ENCODE data around the gene CHFR. TPM values are rescaled to one million over a fixed set of nuclear protein-coding genes. Genes with fewer than 3 reads are reported as not detected.

CHFR gene
- total and polyA plus RNA-seq, 2 of the 4 experiments (the other 2 are of a cell fraction): 13.4 to 35.3 TPM

DNA sequence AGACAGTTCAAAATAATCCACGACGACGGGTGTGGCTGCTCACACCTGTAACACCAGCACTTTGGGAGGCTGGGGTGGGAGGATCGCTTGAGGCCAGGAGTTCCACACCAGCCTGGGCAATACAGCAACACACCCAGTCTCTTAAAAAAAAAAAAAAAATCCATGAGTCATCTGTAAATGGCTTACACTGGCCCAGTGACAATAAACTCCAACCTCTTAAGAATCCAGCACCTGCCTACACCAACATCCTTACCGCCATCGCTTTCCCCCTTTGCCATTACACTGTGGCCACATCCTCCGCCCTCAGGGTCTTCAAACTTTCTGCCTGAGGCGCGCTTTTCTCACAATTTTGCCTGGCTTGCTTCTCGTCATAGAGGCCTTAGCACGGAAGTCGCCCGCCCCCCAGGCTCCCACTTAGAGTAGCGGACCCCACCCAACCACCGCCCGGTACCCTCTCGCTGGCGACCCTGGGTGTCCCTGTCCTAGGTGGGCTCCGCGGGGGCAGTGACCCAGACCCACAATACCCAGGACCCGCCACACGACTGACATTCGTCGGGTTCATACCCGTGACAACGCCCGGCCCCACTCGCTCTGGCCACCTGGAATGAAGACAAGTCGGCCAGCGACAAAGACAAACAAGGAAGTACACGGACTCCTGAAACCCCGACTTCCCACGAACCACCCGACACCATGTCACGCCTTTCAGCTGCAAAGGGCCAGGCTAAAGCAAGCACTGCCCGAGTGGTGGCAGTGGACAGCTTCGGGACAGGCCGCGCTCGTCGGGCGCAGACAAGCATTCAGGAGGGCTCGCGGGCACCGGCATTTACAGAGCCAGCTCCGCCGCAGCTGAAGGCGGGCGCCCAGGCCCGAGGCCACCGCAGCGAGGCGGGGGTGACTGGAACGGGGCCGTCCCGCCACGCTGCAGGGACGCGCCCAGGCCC is 59.4 kb downstream of the CHFR start:
- peak overlapping the region; percentile 91 for H3K23ac ChIP-seq (ENCODE audit: low read depth, low read length)
- peak overlapping the region; percentile 89 for H3K4me2 ChIP-seq (ENCODE audit: low read depth, low read length)
- H3K4me3 ChIP-seq (ENCODE audit: insufficient read depth, low read depth, low read length): peak overlapping the region; percentile 95
- no peaks in the 10 kb centered on the region for H3K9me3 ChIP-seq (ENCODE audit: control insufficient read depth, insufficient read depth, low read length)
- WGBS, 2 experiments (ENCODE audit: extremely low coverage in 2 of 2, insufficient read length in 1 of 2): 15% methylated on average over 20 of the region's 59 CpGs; no CpG with 5 or more reads in 1 of the 2 experiments
- TF ChIP-seq RCOR1 (IDR thresholded peaks at IDR 0.05; ENCODE audit: insufficient replicate concordance, low read length) (peak; percentile 64), MAFK (IDR thresholded peaks at IDR 0.05; ENCODE audit: low read depth, low read length) (0 out of 2 replicates have a peak, but pooled peaks have one; percentile 17), FOS (IDR thresholded peaks at IDR 0.05; ENCODE audit: low read depth, low read length) (peak; percentile 66), MAZ (IDR thresholded peaks at IDR 0.05; ENCODE audit: borderline replicate concordance, low read depth, low read length) (no peak), MXI1 (IDR thresholded peaks at IDR 0.05; ENCODE audit: borderline replicate concordance, low read depth, low read length) (peak; percentile 65), CEBPB (IDR thresholded peaks at IDR 0.05; ENCODE audit: low read depth, low read length) (no peak), RAD21 (IDR thresholded peaks at IDR 0.05; ENCODE audit: low read length) (no peak), NFE2L2 (IDR thresholded peaks at IDR 0.05; ENCODE audit: low read depth, low read length) (peak; percentile 35; the same call in 1 of the 2 replicates), CHD1 (IDR thresholded peaks at IDR 0.05; ENCODE audit: low read depth, low read length) (0 out of 2 replicates have a peak, but pooled peaks have one; percentile 35)
- H3K27me3 ChIP-seq (ENCODE audit: control insufficient read depth, insufficient read depth, low read length): no peaks in the 10 kb centered on the region
- POLR2A ChIA-PET (ENCODE audit: unreplicated experiment): no interaction called here
- DNase-seq: peak; percentile 84
- peak overlapping the region; percentile 72 for H2BK5ac ChIP-seq (ENCODE audit: low read depth, low read length, poor library complexity, severe bottlenecking)
- CTCF ChIA-PET: no interaction called here
- peaks cover 7% of the 10 kb centered on the region for H3K4me1 ChIP-seq (ENCODE audit: control insufficient read depth, insufficient read depth, low read length)
- peaks cover 27% of the 10 kb centered on the region for H3K9me1 ChIP-seq (ENCODE audit: insufficient read depth, low read length)
- peak overlapping the region; percentile 89 for H3K56ac ChIP-seq (ENCODE audit: extremely low read depth, insufficient read depth, low read length)
- H3K36me3 ChIP-seq (ENCODE audit: control insufficient read depth, insufficient read depth, low read length): peaks cover 38% of the 10 kb centered on the region
- peak overlapping the region; percentile 68 to 88 for H4K8ac ChIP-seq (ENCODE audit: low read depth in 2 of 2, low read length in 2 of 2)
- H4K5ac ChIP-seq (ENCODE audit: low read depth, low read length): peak overlapping the region; percentile 90
- no peak overlapping the region for H3K18ac ChIP-seq (ENCODE audit: low read depth, low read length)
- no TSS peak for BruUV-seq (replicated peaks)
- H2AFZ ChIP-seq (replicated peaks; ENCODE audit: low read length, poor library complexity): peak overlapping the region; percentile 100
- H2BK120ac ChIP-seq (ENCODE audit: low read depth, low read length): peak overlapping the region; percentile 40; the same call in 1 of the 2 replicates
- intact Hi-C loops (cut with micrococcal nuclease): no loop called here
- peak overlapping the region; percentile 100 for H2AK9ac ChIP-seq (replicated peaks; ENCODE audit: low read depth, low read length, poor library complexity)
- H2BK15ac ChIP-seq (ENCODE audit: low read depth, low read length): no peak overlapping the region
- H2BK20ac ChIP-seq (ENCODE audit: low read depth, low read length): no peak overlapping the region
- H4K20me1 ChIP-seq (ENCODE audit: insufficient read depth, low read length): peaks cover 49% of the 10 kb centered on the region
- H3K14ac ChIP-seq (replicated peaks; ENCODE audit: low read depth, low read length): peak overlapping the region; percentile 94
- H3K4ac ChIP-seq (ENCODE audit: low read depth, low read length): peak overlapping the region; percentile 98
- ATAC-seq (ENCODE audit: low read depth): peak; percentile 42
- dilution Hi-C loops (cut with HindIII; ENCODE audit: low sequenced_read_pairs, unreplicated experiment): no loop called here
- peaks cover 0 to 60% of the 10 kb centered on the region in 2 experiments for H3K79me1 ChIP-seq (ENCODE audit: low read depth in 1 of 2, low read length in 2 of 2)
- H2AK5ac ChIP-seq (ENCODE audit: low read depth, low read length): peak overlapping the region; percentile 99
- H3K27ac ChIP-seq (ENCODE audit: insufficient read depth, low read length): peak overlapping the region; percentile 90
- in situ Hi-C loops (cut with MboI; ENCODE audit: low sequenced_read_pairs): no loop called here
- peak overlapping the region; percentile 83 for H4K91ac ChIP-seq (ENCODE audit: insufficient read depth, low read depth, low read length)
- peak overlapping the region; percentile 95 for H3K9ac ChIP-seq (ENCODE audit: low read depth, low read length)
